Measurements from ENCODE around the gene MT1M.
A peak's percentile ranks its signal among the peaks of the same experiment; 100 is the strongest.

The MT1M gene

GRCh38 chr16:56604966-56605365 is 27.5 kb upstream of the MT1M start:
- no peak for TF ChIP-seq CTCF (IDR thresholded peaks at IDR 0.05; ENCODE audit: low read length, missing control alignments)
- H3K4me3 ChIP-seq (replicated peaks; ENCODE audit: low read depth, low read length), result no peak overlapping the region
- DNase-seq (ENCODE audit: low read depth), result no peak

DNA sequence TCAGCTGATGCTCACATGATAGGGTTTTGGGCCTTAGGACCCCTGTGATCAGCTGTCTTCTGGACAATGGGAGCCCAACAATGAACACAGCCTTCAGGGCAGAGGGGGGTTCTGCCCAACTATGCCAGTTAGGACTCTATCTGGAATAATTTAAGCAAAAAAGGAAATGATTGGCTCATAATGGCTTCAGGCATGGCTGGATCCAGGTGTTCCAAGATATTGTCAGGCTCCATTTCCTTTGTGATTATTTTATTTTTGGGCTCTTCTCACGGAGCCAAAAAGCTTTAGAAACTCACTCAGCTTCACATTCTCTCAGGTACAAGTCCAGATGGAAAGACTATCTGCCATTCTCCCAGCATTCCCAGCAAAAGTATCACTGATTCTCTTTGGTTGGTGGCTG is 27.0 kb upstream of the MT1M start:
- DNase-seq (ENCODE audit: low read depth), result no peak
- H3K4me3 ChIP-seq (replicated peaks; ENCODE audit: low read depth, low read length), result no peak overlapping the region

GRCh38 chr16:56606071-56606475 is 26.4 kb upstream of the MT1M start:
- no peak for TF ChIP-seq CTCF (IDR thresholded peaks at IDR 0.05; ENCODE audit: low read length, missing control alignments)
- no peak overlapping the region for H3K4me3 ChIP-seq (replicated peaks; ENCODE audit: low read depth, low read length)
- DNase-seq (ENCODE audit: low read depth), result peak; percentile 77

More for the DNA sequence above, 27.0 kb upstream of the MT1M start:
- TF ChIP-seq CTCF (IDR thresholded peaks at IDR 0.05; ENCODE audit: low read length, missing control alignments), result no peak

- peak; percentile 93 for DNase-seq (ENCODE audit: low read depth)
- H3K4me3 ChIP-seq (replicated peaks; ENCODE audit: low read depth, low read length), result peak overlapping the region; percentile 23
- no peak for TF ChIP-seq CTCF (IDR thresholded peaks at IDR 0.05; ENCODE audit: low read length, missing control alignments)
Measured at GRCh38 chr16:56606476-56607108, 25.9 kb upstream of the MT1M start.

DNA sequence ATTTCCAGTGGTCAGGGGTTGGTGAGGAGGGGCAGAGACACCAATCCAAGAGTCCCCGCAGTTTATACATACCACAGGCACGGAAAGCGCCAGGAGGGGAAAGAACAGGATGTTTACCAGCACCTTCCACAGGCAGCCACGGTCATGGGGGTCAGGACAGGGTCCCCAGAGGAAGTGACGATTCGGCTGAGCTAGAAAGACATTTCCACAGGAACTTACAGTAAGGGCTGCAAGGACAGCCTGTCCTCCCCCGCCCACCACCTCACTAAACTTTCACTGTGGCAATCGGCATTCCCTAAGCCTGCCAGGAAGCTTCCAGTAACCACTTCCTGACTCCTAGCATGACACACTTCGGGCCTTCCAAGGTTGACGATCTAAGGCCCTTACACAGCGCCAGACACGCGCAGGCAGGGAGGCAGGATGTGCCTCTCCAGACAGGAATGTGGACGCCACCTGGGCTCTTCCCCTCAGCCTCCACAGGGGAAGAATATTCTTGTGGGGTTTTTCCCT is 25.3 kb upstream of the MT1M start:
- DNase-seq (ENCODE audit: low read depth), result peak; percentile 99
- H3K4me3 ChIP-seq (replicated peaks; ENCODE audit: low read depth, low read length), result peak overlapping the region; percentile 23
- no peak for TF ChIP-seq CTCF (IDR thresholded peaks at IDR 0.05; ENCODE audit: low read length, missing control alignments)

DNA sequence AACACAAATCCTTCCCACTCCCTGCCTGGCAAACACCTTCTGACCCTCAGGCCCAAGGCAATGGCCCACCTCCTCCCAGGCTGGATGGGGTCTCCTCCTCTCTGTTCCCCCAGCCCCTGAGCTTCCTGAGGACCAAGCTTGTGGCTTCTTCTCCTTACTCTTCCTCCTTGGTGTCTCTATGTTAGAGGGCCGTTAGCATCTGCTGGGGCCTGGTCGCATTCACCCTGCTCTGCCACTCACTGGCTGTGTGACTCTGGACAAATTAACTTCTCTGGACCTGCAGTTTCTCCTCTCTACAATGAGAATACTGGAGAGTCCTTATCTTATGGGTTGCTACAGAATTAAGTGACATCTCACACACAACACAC is 24.8 kb upstream of the MT1M start:
- no peak for TF ChIP-seq CTCF (IDR thresholded peaks at IDR 0.05; ENCODE audit: low read length, missing control alignments)
- no peak for DNase-seq (ENCODE audit: low read depth)
- peak overlapping the region; percentile 32 for H3K4me3 ChIP-seq (replicated peaks; ENCODE audit: low read depth, low read length)
